Measurements from ENCODE around the gene SREK1.

SREK1 gene, protein sequence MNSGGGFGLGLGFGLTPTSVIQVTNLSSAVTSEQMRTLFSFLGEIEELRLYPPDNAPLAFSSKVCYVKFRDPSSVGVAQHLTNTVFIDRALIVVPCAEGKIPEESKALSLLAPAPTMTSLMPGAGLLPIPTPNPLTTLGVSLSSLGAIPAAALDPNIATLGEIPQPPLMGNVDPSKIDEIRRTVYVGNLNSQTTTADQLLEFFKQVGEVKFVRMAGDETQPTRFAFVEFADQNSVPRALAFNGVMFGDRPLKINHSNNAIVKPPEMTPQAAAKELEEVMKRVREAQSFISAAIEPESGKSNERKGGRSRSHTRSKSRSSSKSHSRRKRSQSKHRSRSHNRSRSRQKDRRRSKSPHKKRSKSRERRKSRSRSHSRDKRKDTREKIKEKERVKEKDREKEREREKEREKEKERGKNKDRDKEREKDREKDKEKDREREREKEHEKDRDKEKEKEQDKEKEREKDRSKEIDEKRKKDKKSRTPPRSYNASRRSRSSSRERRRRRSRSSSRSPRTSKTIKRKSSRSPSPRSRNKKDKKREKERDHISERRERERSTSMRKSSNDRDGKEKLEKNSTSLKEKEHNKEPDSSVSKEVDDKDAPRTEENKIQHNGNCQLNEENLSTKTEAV

DNA sequence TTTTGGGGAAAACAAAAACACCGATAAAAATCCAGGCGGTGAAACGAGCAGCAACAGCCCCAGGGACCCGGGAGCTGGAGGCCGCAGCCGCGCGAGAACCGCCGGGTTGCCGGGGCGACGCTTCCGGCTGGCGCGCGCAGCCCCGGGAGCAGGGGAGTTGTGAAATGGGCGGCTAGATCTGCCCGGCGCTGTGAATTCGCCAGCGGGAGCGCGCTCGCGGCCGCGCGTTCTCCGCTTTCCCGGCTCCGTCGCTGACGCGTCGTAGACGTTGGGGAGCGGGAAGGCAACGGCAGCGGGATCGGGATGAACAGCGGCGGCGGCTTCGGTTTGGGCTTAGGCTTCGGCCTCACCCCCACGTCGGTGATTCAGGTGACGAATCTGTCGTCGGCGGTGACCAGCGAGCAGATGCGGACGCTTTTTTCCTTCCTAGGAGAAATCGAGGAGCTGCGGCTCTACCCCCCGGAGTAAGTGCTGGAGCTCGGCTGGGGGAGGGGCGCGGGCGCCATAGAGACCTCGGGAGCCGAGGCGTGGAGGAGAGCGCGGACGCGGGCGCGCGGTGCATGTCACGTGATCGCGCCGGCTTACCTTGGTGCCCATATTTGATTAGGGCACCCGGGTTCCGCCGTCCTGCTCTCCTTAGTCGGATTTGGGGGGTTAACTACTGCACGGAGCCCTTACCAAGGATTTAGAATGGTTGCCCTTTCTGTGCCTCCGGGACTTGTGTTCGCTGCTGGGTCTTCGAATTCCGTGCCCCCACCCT, at the start of gene SREK1:
Gene SREK1, plus strand, starts transcription at position 227 of the 760 bp plus-strand sequence. Its CDS starts 77 bp downstream, at position 304.
- TF ChIP-seq TCF12 (IDR thresholded peaks at IDR 0.05; ENCODE audit: low read depth) (peak; percentile 59), CEBPB (IDR thresholded peaks at IDR 0.05) (peak; percentile 75), ZBTB7A (IDR thresholded peaks at IDR 0.05; ENCODE audit: low read depth) (no peak), EP300 (IDR thresholded peaks at IDR 0.05; ENCODE audit: borderline replicate concordance) (no peak), NFIC (IDR thresholded peaks at IDR 0.05) (no peak), CREB1 (IDR thresholded peaks at IDR 0.05; ENCODE audit: low read depth) (0 out of 2 replicates have a peak, but pooled peaks have one; percentile 38), EGR1 (IDR thresholded peaks at IDR 0.05) (peak; percentile 25; the same call in 1 of the 2 replicates), RAD21 (IDR thresholded peaks at IDR 0.05; ENCODE audit: low read depth) (peak; percentile 2; the same call in 1 of the 2 replicates), YY1 (IDR thresholded peaks at IDR 0.05; ENCODE audit: low read depth) (peak; percentile 91; the same call in 1 of the 2 replicates), TEAD4 (IDR thresholded peaks at IDR 0.05) (no peak), FOXM1 (IDR thresholded peaks at IDR 0.05; ENCODE audit: borderline replicate concordance, low read depth) (peak; percentile 18; the same call in 1 of the 2 replicates), TAF1 (IDR thresholded peaks at IDR 0.05; ENCODE audit: low read depth) (peak; percentile 91)
- TF ChIP-seq, protein P1, sequence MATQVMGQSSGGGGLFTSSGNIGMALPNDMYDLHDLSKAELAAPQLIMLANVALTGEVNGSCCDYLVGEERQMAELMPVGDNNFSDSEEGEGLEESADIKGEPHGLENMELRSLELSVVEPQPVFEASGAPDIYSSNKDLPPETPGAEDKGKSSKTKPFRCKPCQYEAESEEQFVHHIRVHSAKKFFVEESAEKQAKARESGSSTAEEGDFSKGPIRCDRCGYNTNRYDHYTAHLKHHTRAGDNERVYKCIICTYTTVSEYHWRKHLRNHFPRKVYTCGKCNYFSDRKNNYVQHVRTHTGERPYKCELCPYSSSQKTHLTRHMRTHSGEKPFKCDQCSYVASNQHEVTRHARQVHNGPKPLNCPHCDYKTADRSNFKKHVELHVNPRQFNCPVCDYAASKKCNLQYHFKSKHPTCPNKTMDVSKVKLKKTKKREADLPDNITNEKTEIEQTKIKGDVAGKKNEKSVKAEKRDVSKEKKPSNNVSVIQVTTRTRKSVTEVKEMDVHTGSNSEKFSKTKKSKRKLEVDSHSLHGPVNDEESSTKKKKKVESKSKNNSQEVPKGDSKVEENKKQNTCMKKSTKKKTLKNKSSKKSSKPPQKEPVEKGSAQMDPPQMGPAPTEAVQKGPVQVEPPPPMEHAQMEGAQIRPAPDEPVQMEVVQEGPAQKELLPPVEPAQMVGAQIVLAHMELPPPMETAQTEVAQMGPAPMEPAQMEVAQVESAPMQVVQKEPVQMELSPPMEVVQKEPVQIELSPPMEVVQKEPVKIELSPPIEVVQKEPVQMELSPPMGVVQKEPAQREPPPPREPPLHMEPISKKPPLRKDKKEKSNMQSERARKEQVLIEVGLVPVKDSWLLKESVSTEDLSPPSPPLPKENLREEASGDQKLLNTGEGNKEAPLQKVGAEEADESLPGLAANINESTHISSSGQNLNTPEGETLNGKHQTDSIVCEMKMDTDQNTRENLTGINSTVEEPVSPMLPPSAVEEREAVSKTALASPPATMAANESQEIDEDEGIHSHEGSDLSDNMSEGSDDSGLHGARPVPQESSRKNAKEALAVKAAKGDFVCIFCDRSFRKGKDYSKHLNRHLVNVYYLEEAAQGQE (IDR thresholded peaks at IDR 0.05; ENCODE audit: low read depth): no peak
- TF ChIP-seq, protein P2, sequence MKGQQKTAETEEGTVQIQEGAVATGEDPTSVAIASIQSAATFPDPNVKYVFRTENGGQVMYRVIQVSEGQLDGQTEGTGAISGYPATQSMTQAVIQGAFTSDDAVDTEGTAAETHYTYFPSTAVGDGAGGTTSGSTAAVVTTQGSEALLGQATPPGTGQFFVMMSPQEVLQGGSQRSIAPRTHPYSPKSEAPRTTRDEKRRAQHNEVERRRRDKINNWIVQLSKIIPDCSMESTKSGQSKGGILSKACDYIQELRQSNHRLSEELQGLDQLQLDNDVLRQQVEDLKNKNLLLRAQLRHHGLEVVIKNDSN (IDR thresholded peaks at IDR 0.05): peak; percentile 96
- TF ChIP-seq, protein P3, sequence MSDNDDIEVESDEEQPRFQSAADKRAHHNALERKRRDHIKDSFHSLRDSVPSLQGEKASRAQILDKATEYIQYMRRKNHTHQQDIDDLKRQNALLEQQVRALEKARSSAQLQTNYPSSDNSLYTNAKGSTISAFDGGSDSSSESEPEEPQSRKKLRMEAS (IDR thresholded peaks at IDR 0.05): peak; percentile 85

DNA sequence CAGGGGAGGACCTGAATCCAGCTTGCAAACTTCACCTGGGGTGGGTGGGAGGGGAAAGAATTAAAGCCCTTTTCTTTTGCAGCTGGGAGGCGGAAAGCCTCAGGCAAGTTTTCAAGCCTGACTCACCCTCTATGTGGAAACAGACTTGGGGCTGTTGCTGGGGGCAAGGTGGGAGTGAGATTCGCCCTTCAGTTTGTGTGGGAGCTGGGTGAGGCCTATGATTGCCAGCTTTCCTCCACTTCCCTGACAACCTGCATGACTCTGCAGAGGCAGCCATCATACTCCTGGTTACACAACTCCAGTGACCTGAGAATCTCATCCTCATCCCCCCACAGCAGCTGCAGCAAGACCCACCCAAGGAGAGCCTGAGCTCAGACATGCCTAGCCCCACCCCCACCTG, 43.2 kb upstream of the SREK1 start:
- TF ChIP-seq CEBPB (IDR thresholded peaks at IDR 0.05): no peak
- TF ChIP-seq, protein P3 (IDR thresholded peaks at IDR 0.05): no peak

DNA sequence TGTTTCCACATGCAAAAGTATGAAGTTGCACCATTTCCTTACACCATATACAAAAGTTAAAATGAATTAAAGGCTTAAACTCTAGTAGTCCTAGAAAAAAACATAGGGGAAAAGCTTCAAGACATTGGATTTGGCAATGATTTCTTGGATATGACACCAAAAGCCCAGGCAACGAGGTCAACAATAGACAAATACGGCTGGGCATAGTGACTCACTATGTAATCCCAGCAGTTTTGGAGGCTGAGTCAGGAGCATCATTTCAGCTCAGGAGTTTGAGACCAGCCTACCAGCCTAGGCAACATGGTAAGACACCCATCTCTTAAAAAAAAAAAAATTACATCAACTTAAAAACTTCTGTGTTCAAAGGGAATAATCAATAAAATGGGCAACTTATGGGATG, 30.9 kb upstream of the SREK1 start:
- TF ChIP-seq RAD21 (IDR thresholded peaks at IDR 0.05; ENCODE audit: low read depth): no peak
- TF ChIP-seq, protein P3 (IDR thresholded peaks at IDR 0.05): no peak

DNA sequence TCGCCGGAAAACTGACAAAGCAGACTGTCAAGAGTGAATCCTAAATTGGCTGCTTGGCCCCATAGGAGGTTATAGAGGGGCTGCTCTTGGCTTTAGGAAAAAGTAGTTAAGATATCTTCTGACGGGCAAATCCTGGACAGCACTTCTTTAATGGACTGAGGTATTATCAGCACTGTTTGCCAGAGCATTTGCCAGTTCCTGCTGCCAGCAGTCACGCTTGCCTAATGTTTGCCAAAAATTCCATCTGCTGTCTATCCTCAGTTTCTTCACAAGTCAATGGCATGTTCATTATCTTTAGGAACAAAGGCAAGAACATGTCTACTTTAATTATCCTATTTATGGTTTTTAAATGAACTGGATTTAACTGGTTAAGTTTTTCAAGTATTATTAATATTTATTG, 25.8 kb upstream of the SREK1 start:
- TF ChIP-seq CEBPB (IDR thresholded peaks at IDR 0.05) (no peak), CREB1 (IDR thresholded peaks at IDR 0.05; ENCODE audit: low read depth) (no peak), TCF12 (IDR thresholded peaks at IDR 0.05; ENCODE audit: low read depth) (no peak), TAF1 (IDR thresholded peaks at IDR 0.05; ENCODE audit: low read depth) (no peak)
- TF ChIP-seq, protein P3 (IDR thresholded peaks at IDR 0.05): no peak

DNA sequence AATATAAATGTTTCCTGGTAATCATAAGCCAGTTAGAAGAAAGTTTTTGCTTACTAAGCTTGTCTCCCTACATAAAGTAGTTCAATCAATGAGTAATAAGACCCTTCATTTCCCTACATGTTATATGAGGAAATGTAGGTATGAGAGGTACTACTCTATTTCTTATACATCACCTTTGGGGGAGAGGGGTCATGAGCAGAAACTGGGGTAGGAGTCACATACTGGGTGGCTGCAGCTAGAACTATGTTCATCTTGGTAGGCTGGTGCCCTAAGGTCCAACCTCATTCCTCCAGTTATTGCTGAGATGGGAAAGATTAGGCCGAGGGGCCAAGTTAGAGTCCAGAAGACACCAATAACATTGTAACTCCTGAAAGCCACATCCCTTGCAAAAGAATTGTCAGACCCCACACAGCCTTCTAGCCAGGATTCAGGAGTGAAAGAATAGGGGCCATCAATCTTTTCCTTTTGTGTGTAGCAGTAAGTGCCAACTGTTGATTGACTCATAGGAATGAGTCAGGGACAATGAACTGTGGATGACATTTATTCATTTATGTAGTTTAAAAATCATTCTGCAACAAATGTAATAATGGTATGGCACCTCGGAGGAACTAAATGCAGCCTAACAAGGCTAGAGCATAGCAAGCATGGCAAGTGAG, 21.6 kb upstream of the SREK1 start:
- TF ChIP-seq, protein P2 (IDR thresholded peaks at IDR 0.05): no peak
- TF ChIP-seq, protein P1 (IDR thresholded peaks at IDR 0.05; ENCODE audit: low read depth): no peak
- TF ChIP-seq, protein P3 (IDR thresholded peaks at IDR 0.05): no peak
- TF ChIP-seq TEAD4 (IDR thresholded peaks at IDR 0.05) (no peak), ZBTB7A (IDR thresholded peaks at IDR 0.05; ENCODE audit: low read depth) (no peak), FOXM1 (IDR thresholded peaks at IDR 0.05; ENCODE audit: borderline replicate concordance, low read depth) (no peak), EP300 (IDR thresholded peaks at IDR 0.05; ENCODE audit: borderline replicate concordance) (no peak), CEBPB (IDR thresholded peaks at IDR 0.05) (no peak), YY1 (IDR thresholded peaks at IDR 0.05; ENCODE audit: low read depth) (no peak), RAD21 (IDR thresholded peaks at IDR 0.05; ENCODE audit: low read depth) (no peak), CREB1 (IDR thresholded peaks at IDR 0.05; ENCODE audit: low read depth) (no peak), TAF1 (IDR thresholded peaks at IDR 0.05; ENCODE audit: low read depth) (no peak), EGR1 (IDR thresholded peaks at IDR 0.05) (no peak)

All from Ishikawa (cell line).